ENCODE measurements around the gene FLT4. TPM values are rescaled to one million over a fixed set of nuclear protein-coding genes. Genes with fewer than 3 reads are reported as not detected.

The FLT4 gene
- total RNA-seq, 1 donor from 2014 or later, result 0.86 TPM

- Mint-ChIP-seq H3K27me3 (ENCODE audit: insufficient read depth) (peaks cover 15% of the 10 kb centered on the region), H3K27ac (no peak overlapping the region), H3K4me3 (no peak overlapping the region), H3K9me3 (no peaks in the 10 kb centered on the region), H3K36me3 (ENCODE audit: low read depth) (no peaks in the 10 kb centered on the region), H3K4me1 (ENCODE audit: low read depth) (peaks cover 2% of the 10 kb centered on the region)
- intact Hi-C loops (cut with micrococcal nuclease), result no loop called here
- no peak for DNase-seq (ENCODE audit: low spot score)
Measured at GRCh38 chr5:180644825-180645273, 4.6 kb downstream of the FLT4 start.

DNA sequence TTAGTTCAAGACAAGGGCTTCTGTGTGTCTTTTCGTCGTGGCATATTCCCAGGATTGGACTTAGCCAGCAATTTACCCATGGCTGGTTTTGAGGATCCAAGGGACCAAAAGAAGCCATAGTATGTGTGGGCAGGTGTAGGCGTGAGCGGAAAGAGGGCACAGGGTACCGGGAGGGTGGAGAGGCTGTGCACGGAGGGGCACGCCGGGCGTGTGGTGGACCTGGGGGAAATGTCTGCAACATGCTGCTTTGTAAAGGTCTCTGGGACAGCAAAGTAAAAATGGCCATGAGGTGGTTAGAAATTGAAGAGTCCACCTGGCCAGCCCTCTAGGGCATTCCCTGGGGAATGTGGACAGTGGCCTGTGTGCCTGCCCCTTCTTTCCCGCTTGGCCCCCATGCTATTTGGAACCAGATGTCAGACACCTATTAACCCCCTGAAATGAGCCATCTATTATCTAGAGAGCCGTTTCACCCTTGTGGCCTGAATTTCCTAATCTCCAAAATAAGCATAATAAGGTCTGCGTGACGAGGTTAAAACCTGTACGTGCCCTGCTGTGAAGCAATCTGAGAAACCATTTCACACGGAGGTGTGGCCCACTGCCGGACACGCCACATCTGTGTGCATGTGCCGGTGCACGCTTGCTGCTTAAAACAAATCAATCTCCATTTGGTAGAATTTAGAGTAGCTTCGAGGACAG, 5.1 kb downstream of the FLT4 start:
- H3K27me3 Mint-ChIP-seq (ENCODE audit: insufficient read depth), result peaks cover 15% of the 10 kb centered on the region
- H3K4me3 Mint-ChIP-seq, result no peak overlapping the region
- no peak for DNase-seq (ENCODE audit: low spot score)
- no peaks in the 10 kb centered on the region for H3K4me1 Mint-ChIP-seq (ENCODE audit: low read depth)
- no peaks in the 10 kb centered on the region for H3K36me3 Mint-ChIP-seq (ENCODE audit: low read depth)
- H3K9me3 Mint-ChIP-seq, result no peaks in the 10 kb centered on the region
- intact Hi-C loops (cut with micrococcal nuclease), result no loop called here
- H3K27ac Mint-ChIP-seq, result no peak overlapping the region

GRCh38 chr5:180643191-180643851, 6.1 kb downstream of the FLT4 start:
- intact Hi-C loops (cut with micrococcal nuclease), result no loop called here
- Mint-ChIP-seq H3K4me1 (ENCODE audit: low read depth) (no peaks in the 10 kb centered on the region), H3K27ac (no peak overlapping the region), H3K36me3 (ENCODE audit: low read depth) (no peaks in the 10 kb centered on the region), H3K9me3 (no peaks in the 10 kb centered on the region), H3K4me3 (no peak overlapping the region), H3K27me3 (ENCODE audit: insufficient read depth) (peaks cover 12% of the 10 kb centered on the region)
- no peak for DNase-seq (ENCODE audit: low spot score)

- no peak overlapping the region for H3K27ac Mint-ChIP-seq
- no peak for DNase-seq (ENCODE audit: low spot score)
- H3K4me1 Mint-ChIP-seq (ENCODE audit: low read depth), result no peaks in the 10 kb centered on the region
- no peak overlapping the region for H3K4me3 Mint-ChIP-seq
- no peaks in the 10 kb centered on the region for H3K9me3 Mint-ChIP-seq
- H3K36me3 Mint-ChIP-seq (ENCODE audit: low read depth), result no peaks in the 10 kb centered on the region
- peaks cover 6% of the 10 kb centered on the region for H3K27me3 Mint-ChIP-seq (ENCODE audit: insufficient read depth)
- intact Hi-C loops (cut with micrococcal nuclease), result no loop called here
Measured at GRCh38 chr5:180642779-180643178, 6.6 kb downstream of the FLT4 start.

DNA sequence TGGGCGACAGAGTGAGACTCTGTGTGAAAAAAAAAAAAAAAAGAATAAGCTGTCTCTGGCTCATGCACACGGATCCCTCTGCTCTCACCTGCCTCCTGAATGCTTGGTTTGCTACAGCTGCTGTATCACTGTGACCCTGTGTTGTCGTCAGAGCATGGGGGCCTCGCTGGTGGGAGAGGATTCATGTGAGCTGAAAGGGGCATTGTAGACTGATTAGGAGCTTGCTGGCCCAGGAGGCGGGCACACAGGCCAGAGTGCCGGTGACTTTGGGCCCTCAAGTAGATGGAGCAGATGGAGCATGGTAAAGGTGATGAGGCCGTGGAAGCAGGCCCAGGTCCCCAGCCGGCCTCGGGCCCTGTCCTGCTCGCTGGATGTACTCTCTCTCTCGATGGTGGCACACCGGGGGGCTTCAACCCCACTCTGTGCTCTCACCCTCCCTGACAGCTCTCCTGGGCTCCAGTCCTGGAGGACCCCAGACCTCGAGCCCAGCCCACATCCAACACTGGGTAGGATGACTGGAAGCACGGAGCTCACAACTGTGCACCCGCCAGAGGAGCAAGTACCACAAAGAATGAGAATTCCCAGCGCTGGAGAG, 7.1 kb downstream of the FLT4 start:
- Mint-ChIP-seq H3K27ac (no peak overlapping the region), H3K4me1 (ENCODE audit: low read depth) (no peaks in the 10 kb centered on the region), H3K27me3 (ENCODE audit: insufficient read depth) (peaks cover 1% of the 10 kb centered on the region), H3K4me3 (no peak overlapping the region), H3K36me3 (ENCODE audit: low read depth) (no peaks in the 10 kb centered on the region), H3K9me3 (no peaks in the 10 kb centered on the region)
- intact Hi-C loops (cut with micrococcal nuclease), result no loop called here
- DNase-seq (ENCODE audit: low spot score), result no peak

GRCh38 chr5:180641566-180641900, 7.9 kb downstream of the FLT4 start:
- no peak for DNase-seq (ENCODE audit: low spot score)
- intact Hi-C loops (cut with micrococcal nuclease), result no loop called here
- H3K4me1 Mint-ChIP-seq (ENCODE audit: low read depth), result no peaks in the 10 kb centered on the region

DNA sequence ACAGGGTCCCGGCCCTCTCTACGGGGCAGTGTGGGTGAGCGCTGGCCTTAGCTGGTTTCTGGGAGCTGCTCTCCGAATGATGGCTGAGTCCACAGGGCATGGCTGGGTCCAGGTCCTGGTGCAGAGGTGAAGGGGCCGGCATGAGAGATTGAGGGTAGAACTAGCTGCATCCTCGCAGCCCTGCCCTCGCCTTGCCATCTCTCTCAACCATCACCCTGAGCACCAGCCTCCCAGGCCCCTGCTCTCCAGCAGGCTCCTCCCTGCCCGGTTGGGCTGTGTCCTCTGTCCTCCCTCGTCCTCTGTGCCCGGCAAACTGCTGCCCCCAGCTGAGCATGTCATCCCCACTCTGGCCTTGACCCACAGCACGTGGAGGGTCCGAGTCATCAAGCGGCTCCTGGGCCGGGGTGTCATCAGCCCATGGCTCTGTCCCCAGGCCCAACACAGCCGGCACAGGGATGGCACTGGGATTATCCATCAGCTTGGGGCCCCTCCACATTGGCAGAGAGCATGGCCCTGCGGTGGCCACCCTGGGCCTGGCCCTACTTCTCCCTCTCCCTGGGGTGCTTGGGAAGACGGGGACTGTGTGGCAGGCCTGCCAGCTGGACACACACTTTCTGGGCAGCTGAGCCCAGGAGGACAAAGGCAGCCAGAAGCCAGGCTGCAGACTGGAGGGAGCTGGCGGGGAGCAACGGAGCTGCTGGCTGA, 8.4 kb downstream of the FLT4 start:
- Mint-ChIP-seq H3K4me3 (no peak overlapping the region), H3K9me3 (no peaks in the 10 kb centered on the region), H3K27ac (no peak overlapping the region), H3K27me3 (ENCODE audit: insufficient read depth) (no peaks in the 10 kb centered on the region), H3K36me3 (ENCODE audit: low read depth) (no peaks in the 10 kb centered on the region), H3K4me1 (ENCODE audit: low read depth) (no peaks in the 10 kb centered on the region)
- intact Hi-C loops (cut with micrococcal nuclease), result no loop called here
- no peak for DNase-seq (ENCODE audit: low spot score)

More at GRCh38 chr5:180641566-180641900, 7.9 kb downstream of the FLT4 start:
- Mint-ChIP-seq H3K27ac (no peak overlapping the region), H3K27me3 (ENCODE audit: insufficient read depth) (no peaks in the 10 kb centered on the region), H3K4me3 (no peak overlapping the region), H3K9me3 (no peaks in the 10 kb centered on the region), H3K36me3 (ENCODE audit: low read depth) (no peaks in the 10 kb centered on the region)

DNA sequence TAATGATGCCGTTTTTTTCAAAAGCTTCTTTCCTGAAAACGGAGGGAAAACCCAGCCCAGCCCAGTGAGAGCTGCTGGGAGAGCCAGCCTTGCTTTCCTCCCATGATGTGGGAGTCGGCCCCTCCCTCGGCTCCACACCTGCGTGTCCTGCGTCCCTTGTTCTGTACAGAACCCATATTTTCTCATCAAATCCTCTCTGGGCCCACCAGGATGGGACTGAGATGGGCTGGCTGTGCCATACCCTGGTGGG, 8.9 kb downstream of the FLT4 start:
- H3K27me3 Mint-ChIP-seq (ENCODE audit: insufficient read depth), result no peaks in the 10 kb centered on the region
- H3K9me3 Mint-ChIP-seq, result no peaks in the 10 kb centered on the region
- H3K4me1 Mint-ChIP-seq (ENCODE audit: low read depth), result no peaks in the 10 kb centered on the region
- intact Hi-C loops (cut with micrococcal nuclease), result no loop called here
- H3K27ac Mint-ChIP-seq, result no peak overlapping the region
- H3K36me3 Mint-ChIP-seq (ENCODE audit: low read depth), result no peaks in the 10 kb centered on the region
- no peak for DNase-seq (ENCODE audit: low spot score)
- no peak overlapping the region for H3K4me3 Mint-ChIP-seq

GRCh38 chr5:180639741-180640610, 9.4 kb downstream of the FLT4 start:
- Mint-ChIP-seq H3K36me3 (ENCODE audit: low read depth) (no peaks in the 10 kb centered on the region), H3K27me3 (ENCODE audit: insufficient read depth) (no peaks in the 10 kb centered on the region), H3K4me3 (no peak overlapping the region), H3K27ac (no peak overlapping the region), H3K4me1 (ENCODE audit: low read depth) (no peaks in the 10 kb centered on the region), H3K9me3 (no peaks in the 10 kb centered on the region)
- no peak for DNase-seq (ENCODE audit: low spot score)
- intact Hi-C loops (cut with micrococcal nuclease), result no loop called here

DNA sequence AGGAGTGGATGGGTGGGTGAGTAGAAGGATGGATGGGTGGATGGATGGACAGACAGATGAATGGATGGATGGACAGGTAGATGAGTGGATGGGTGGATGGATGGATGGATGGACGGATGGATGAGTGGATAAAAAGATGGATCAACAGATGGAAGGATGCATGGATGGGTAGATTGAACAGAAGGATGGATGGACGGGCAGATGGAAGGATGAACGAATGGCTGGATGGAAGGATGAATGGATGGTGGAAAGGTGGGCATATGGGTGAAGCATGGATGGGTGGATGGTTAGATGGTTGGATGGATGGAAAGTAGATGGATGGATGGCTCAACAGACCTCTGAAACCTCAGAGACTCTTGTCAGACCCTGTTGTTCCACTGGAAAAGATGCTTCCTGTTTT, 10.1 kb downstream of the FLT4 start:
- no peak for DNase-seq (ENCODE audit: low spot score)
- intact Hi-C loops (cut with micrococcal nuclease), result no loop called here
- Mint-ChIP-seq H3K27ac (no peak overlapping the region), H3K4me3 (no peak overlapping the region), H3K4me1 (ENCODE audit: low read depth) (no peaks in the 10 kb centered on the region), H3K9me3 (no peaks in the 10 kb centered on the region), H3K36me3 (ENCODE audit: low read depth) (no peaks in the 10 kb centered on the region), H3K27me3 (ENCODE audit: insufficient read depth) (no peaks in the 10 kb centered on the region)

DNA sequence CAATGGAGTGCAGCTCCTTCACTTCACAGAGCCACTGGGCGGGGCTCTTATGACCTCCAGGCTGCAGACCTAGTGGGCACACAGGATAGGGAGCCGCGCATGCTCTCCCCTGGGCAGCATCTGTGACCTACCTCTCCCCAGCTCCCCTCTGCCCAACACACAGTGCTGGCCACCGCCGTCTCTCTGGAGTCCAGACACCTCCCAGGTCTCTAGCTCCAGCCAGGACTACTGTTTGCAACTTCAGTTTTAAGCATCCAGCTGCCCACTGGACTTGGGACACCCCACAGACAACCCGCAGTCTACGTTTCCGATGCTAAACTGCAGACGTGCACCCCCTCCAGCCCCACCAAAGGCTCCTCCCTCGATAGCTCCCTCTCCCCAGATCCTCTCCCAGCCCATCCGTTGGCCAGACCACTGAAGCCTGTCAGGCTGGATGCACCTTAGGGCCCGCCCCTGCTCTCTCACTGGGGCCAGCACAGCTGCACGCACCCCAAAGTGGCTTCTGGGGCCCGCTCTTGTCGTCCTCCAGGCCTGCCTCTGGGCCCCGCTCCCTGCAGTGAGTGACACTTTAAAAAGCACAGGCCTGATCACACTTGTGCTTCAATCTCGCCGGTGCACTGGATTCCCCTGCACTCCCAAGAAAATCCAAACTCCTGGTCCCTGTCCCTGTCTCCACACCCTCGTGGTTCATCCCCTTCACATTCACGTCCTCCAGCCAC, 11.3 kb downstream of the FLT4 start:
- no peaks in the 10 kb centered on the region for H3K36me3 Mint-ChIP-seq (ENCODE audit: low read depth)
- no peak overlapping the region for H3K4me3 Mint-ChIP-seq
- H3K9me3 Mint-ChIP-seq, result no peaks in the 10 kb centered on the region
- no peak for DNase-seq (ENCODE audit: low spot score)
- no peaks in the 10 kb centered on the region for H3K27me3 Mint-ChIP-seq (ENCODE audit: insufficient read depth)
- H3K27ac Mint-ChIP-seq, result no peak overlapping the region
- intact Hi-C loops (cut with micrococcal nuclease), result no loop called here
- no peaks in the 10 kb centered on the region for H3K4me1 Mint-ChIP-seq (ENCODE audit: low read depth)

DNA sequence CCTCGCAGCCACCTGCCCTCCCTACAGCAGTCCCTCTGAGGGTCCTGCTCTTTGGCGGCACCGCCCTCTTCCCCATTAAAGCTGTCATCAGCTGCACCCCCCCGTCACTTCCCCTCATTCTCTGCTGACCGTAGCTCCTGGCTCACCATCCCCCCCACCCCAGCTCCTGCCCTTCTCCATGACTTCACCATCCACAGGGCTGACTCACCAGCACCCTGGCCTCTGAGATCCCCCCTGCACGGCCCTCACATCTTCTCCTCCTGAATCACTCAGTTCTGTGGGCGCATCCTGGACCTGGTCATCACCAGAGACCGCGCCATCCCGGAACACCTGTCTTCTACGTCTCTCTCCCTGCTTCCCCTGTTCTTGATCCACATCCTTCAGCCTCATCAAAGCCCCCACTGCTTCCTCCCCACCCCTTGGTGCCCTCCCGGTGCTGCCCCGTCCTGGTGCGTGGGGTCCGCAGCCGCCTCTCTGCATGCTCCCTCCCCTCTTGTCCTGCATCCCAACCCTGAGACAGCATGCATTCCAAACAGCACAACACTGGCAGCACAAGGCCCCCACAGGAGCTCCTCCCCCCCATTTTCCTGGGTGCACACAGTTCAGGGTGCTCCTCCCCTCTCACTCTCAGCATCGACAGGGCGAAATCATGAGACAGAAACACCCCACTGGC, 12.9 kb downstream of the FLT4 start:
- Mint-ChIP-seq H3K27ac (no peak overlapping the region), H3K27me3 (ENCODE audit: insufficient read depth) (no peaks in the 10 kb centered on the region), H3K4me1 (ENCODE audit: low read depth) (no peaks in the 10 kb centered on the region), H3K36me3 (ENCODE audit: low read depth) (no peaks in the 10 kb centered on the region), H3K9me3 (no peaks in the 10 kb centered on the region), H3K4me3 (no peak overlapping the region)
- intact Hi-C loops (cut with micrococcal nuclease), result no loop called here
- no peak for DNase-seq (ENCODE audit: low spot score)

Measured in activated T-helper 1 cell treated with anti-CD3 and anti-CD28 coated beads, Interleukin-12 subunit alpha, Interleukin-12 subunit beta, Interleukin-2, Interleukin-4 antibody, amounts not matched to agents 30 ng/mL and 10 ng/mL and 1 ng/mL, durations not matched to agents 14 hours and 24 hours and 36 hours (primary cell).